Aorta (tissue), 5 donors: ENCODE measurements around the gene IPO9. TPM values are rescaled to one million over a fixed set of nuclear protein-coding genes. Genes with fewer than 3 reads are reported as not detected.

ENCODE experiments used
- ATAC-seq: fragments of 200-7000 bp; cut with Tn5 transposase; one replicate; pipeline ENCODE4 v1.9.1; 2022; ENCODE audit warnings: moderate library complexity; ENCODE audit not compliant: low FRiP score
- DNase-seq, 2 donors: peaks; one replicate each; pipeline ENCODE4 v3.0.0-alpha.2; 2020
- H3K27ac ChIP-seq, 2 donors: one replicate each; pipeline ENCODE4 v1.5.1; 2013; ENCODE audit warnings: low read length in 2 of 2, mild to moderate bottlenecking in 2 of 2, moderate library complexity in 2 of 2, control low read depth in 1 of 2, inconsistent platforms in 1 of 2, low read depth in 1 of 2
- H3K27me3 ChIP-seq, 2 donors: one replicate each; pipeline ENCODE4 v1.6.1; 2013; ENCODE audit warnings: control low read depth in 1 of 2, low read length in 1 of 2, mild to moderate bottlenecking in 1 of 2, moderate library complexity in 1 of 2; ENCODE audit not compliant: insufficient read depth in 2 of 2, control insufficient read depth in 1 of 2
- H3K36me3 ChIP-seq, 2 donors: one replicate each; pipeline ENCODE4 v1.6.1; 2013; ENCODE audit warnings: control low read depth in 1 of 2, low read length in 1 of 2, mild to moderate bottlenecking in 1 of 2; ENCODE audit not compliant: insufficient read depth in 2 of 2, control insufficient read depth in 1 of 2
- H3K4me1 ChIP-seq, 2 donors: one replicate each; pipeline ENCODE4 v1.6.1; 2013; ENCODE audit warnings: low read length in 2 of 2, control low read depth in 1 of 2, mild to moderate bottlenecking in 1 of 2, moderate library complexity in 1 of 2; ENCODE audit not compliant: insufficient read depth in 2 of 2, control insufficient read depth in 1 of 2
- H3K4me3 ChIP-seq, 2 donors: one replicate each; pipeline ENCODE4 v1.5.1; 2013; ENCODE audit warnings: low read length in 2 of 2, control low read depth in 1 of 2, mild to moderate bottlenecking in 1 of 2
- H3K9me3 ChIP-seq: one replicate; pipeline ENCODE4 v1.6.1; 2013; ENCODE audit warnings: mild to moderate bottlenecking, low read length; ENCODE audit not compliant: control insufficient read depth
- WGBS, 2 donors: extraction: QIAGEN DNeasy Blood & Tissue Kit; methylation state at CpG; one replicate each; pipeline ENCODE4 v1.1.7; 2013; 5-methylcytosine and 5-hydroxymethylcytosine counted together
- intact Hi-C, 2 donors: fragments of 100-400 bp; cut with DNase I; formaldehyde crosslinking; loops; one replicate each; pipeline versions ENCODE4 v1.14.2 to v1.15.0; 2022
- polyA plus RNA-seq, 2 donors: library from polyadenylated mRNA; stranded (reverse); fragments of 200-250 nt; gene quantifications; one replicate each; pipeline ENCODE4 v1.2.3, GENCODE V29; 2013
- total RNA-seq, 2 donors: library from RNA; stranded (reverse); fragmentation: NEBNext Ultra II Directional; extraction: Animal tissue kit (Norgen Biotek cat#: 25700); gene quantifications; one replicate each; pipeline ENCODE4 v1.2.1, GENCODE V29; 2021
- donor health status: healthy with polysubstance abuse.
- donor health status: Bipolar disorder and iron deficiency.
- donor health status: DM: no; HTN: no; CAD: no.
- donor health status: DM: no; HTN: no; CAD: no.
- donor health status: DM: yes; HTN: yes; CAD: no.

IPO9 gene
- total and polyA plus RNA-seq, 4 donors = 12.0 to 45.0 (median 32.1) TPM

- Histone ChIP-seq H3K27ac (peak overlapping the region in 1 of 2 donors; percentile 7), H3K27me3 (no peaks in the 10 kb centered on the region), H3K9me3 (no peaks in the 10 kb centered on the region), H3K36me3 (no peaks in the 10 kb centered on the region), H3K4me3 (no peak overlapping the region), H3K4me1 (no peaks in the 10 kb centered on the region)
- DNase-seq (no peak), ATAC-seq (no peak)
- intact Hi-C loops = loop anchor here in 1 of 2 donors (10.0 kb wide), 1 partner anchor 243 kb away; no protein-coding TSS in a partner anchor
- 50 to 54% methylated on average over 5 of the region's 5 CpGs for WGBS, 2 donors
Measured at GRCh38 chr1:201891451-201892045, 62.6 kb downstream of the IPO9 start.

GRCh38 chr1:201892211-201892610 is 63.3 kb downstream of the IPO9 start:
- Histone ChIP-seq H3K9me3 (no peaks in the 10 kb centered on the region), H3K4me1 (no peaks in the 10 kb centered on the region), H3K27me3 (no peaks in the 10 kb centered on the region), H3K4me3 (no peak overlapping the region), H3K27ac (peak overlapping the region in 1 of 2 donors; percentile 28), H3K36me3 (no peaks in the 10 kb centered on the region)
- intact Hi-C loops = loop anchor here in 1 of 2 donors (10.0 kb wide), 1 partner anchor 243 kb away; no protein-coding TSS in a partner anchor
- 39 to 50% methylated on average over 6 of the region's 6 CpGs for WGBS, 2 donors
- DNase-seq (no peak), ATAC-seq (no peak)

GRCh38 chr1:201893431-201893830 is 64.5 kb downstream of the IPO9 start:
- DNase-seq (no peak), ATAC-seq (no peak)
- H3K9me3 ChIP-seq = no peaks in the 10 kb centered on the region
- intact Hi-C loops = loop anchor here in 1 of 2 donors (10.0 kb wide), 1 partner anchor 241 kb away; no protein-coding TSS in a partner anchor
- H3K4me3 ChIP-seq = no peak overlapping the region
- 8 to 17% methylated on average over 3 of the region's 3 CpGs for WGBS, 2 donors
- H3K4me1 ChIP-seq = peaks cover 0 to 2% of the 10 kb centered on the region in 2 donors
- H3K27ac ChIP-seq = peak overlapping the region in 1 of 2 donors; percentile 23
- peaks cover 3 to 5% of the 10 kb centered on the region in 2 donors for H3K36me3 ChIP-seq
- no peaks in the 10 kb centered on the region for H3K27me3 ChIP-seq

GRCh38 chr1:201894343-201895119 is 65.6 kb downstream of the IPO9 start:
- Histone ChIP-seq H3K9me3 (no peaks in the 10 kb centered on the region), H3K4me1 (peaks cover 0 to 4% of the 10 kb centered on the region in 2 donors), H3K27ac (peak overlapping the region in 1 of 2 donors; percentile 46), H3K27me3 (no peaks in the 10 kb centered on the region), H3K4me3 (no peak overlapping the region), H3K36me3 (peaks cover 5 to 7% of the 10 kb centered on the region in 2 donors)
- ATAC-seq (peak; percentile 1), DNase-seq (no peak)
- intact Hi-C loops = loop anchor here (1.0 to 10.0 kb wide), 2 partner anchors 51 to 240 kb away; no protein-coding TSS in a partner anchor
- WGBS, 2 donors = 32 to 48% methylated on average over 5 of the region's 5 CpGs

GRCh38 chr1:201895120-201895665 is 66.2 kb downstream of the IPO9 start:
- 37 to 45% methylated on average over 7 of the region's 7 CpGs for WGBS, 2 donors
- intact Hi-C loops = loop anchor here (1.0 to 10.0 kb wide), 2 partner anchors 50 to 240 kb away; no protein-coding TSS in a partner anchor
- Histone ChIP-seq H3K4me1 (peaks cover 0 to 5% of the 10 kb centered on the region in 2 donors), H3K36me3 (peaks cover 5 to 11% of the 10 kb centered on the region in 2 donors), H3K9me3 (no peaks in the 10 kb centered on the region), H3K27ac (peak overlapping the region in 1 of 2 donors; percentile 28), H3K27me3 (no peaks in the 10 kb centered on the region), H3K4me3 (no peak overlapping the region)
- ATAC-seq = peak; percentile 2
- no peak for DNase-seq

- H3K4me3 ChIP-seq = no peak overlapping the region
- no peaks in the 10 kb centered on the region for H3K9me3 ChIP-seq
- intact Hi-C loops = loop anchor here (1.0 to 10.0 kb wide), 4 partner anchors 49 to 239 kb away; partner anchors contain the start of gene LMOD1 (in 1 of the 2)
- 4 to 7% methylated on average over 10 of the region's 10 CpGs for WGBS, 2 donors
- DNase-seq = peak; percentile 94 to 98
- ATAC-seq = peak; percentile 90
- H3K4me1 ChIP-seq = peaks cover 0 to 6% of the 10 kb centered on the region in 2 donors
- H3K36me3 ChIP-seq = peaks cover 5 to 12% of the 10 kb centered on the region in 2 donors
- H3K27me3 ChIP-seq = no peaks in the 10 kb centered on the region
- peak overlapping the region; percentile 25 to 88 for H3K27ac ChIP-seq
Measured at GRCh38 chr1:201895913-201896807, 67.2 kb downstream of the IPO9 start.

GRCh38 chr1:201896951-201897391 is 68.0 kb downstream of the IPO9 start:
- ATAC-seq (peak; percentile 55), DNase-seq (peak; percentile 88 to 92)
- Histone ChIP-seq H3K4me1 (peaks cover 0 to 6% of the 10 kb centered on the region in 2 donors), H3K36me3 (peaks cover 5 to 12% of the 10 kb centered on the region in 2 donors), H3K27ac (peak overlapping the region; percentile 88 to 89), H3K9me3 (no peaks in the 10 kb centered on the region), H3K4me3 (no peak overlapping the region), H3K27me3 (no peaks in the 10 kb centered on the region)
- WGBS, 2 donors = 4 to 8% methylated on average over 2 of the region's 2 CpGs
- intact Hi-C loops = loop anchor here in 1 of 2 donors (2.0 to 10.0 kb wide), 3 partner anchors 50 to 238 kb away; partner anchors contain the start of gene LMOD1
